PFSK-1 (cell line): ENCODE data around the gene TTYH2.

Experiments
- FOXP2 ChIP-seq: optimal IDR thresholded peaks from 2 replicates; pipeline ENCODE3; 2011; ENCODE audit warnings: borderline replicate concordance, control low read depth, inconsistent platforms; ENCODE audit not compliant: insufficient read depth; ENCODE audit errors: extremely low read length, extremely low read depth
- POLR2AphosphoS5 ChIP-seq: IDR thresholded peaks from 2 replicates; pipeline ENCODE4 v1.6.1; 2012; ENCODE audit warnings: low read depth, mild to moderate bottlenecking, control low read depth, low read length, moderate library complexity
- TAF1 ChIP-seq: IDR thresholded peaks from 2 replicates; pipeline ENCODE4 v1.6.1; 2012; ENCODE audit warnings: low read length, control low read depth, borderline replicate concordance; ENCODE audit not compliant: insufficient read depth

GRCh38 chr17:74245145-74245831, 31.9 kb downstream of the TTYH2 start:
- TF ChIP-seq FOXP2: no peak
- no peak for TF ChIP-seq POLR2AphosphoS5
- TF ChIP-seq TAF1: no peak
